Glutamatergic neuron (in vitro differentiated cells): Measurements from ENCODE around the gene SUGP1. TPM values are rescaled to one million over a fixed set of nuclear protein-coding genes. Genes with fewer than 3 reads are reported as not detected.
A peak's percentile ranks its signal among the peaks of the same experiment; 100 is the strongest.

ENCODE experiments used
- DNase-seq: peaks from one replicate; pipeline ENCODE4 v3.0.0; 2022
- H3K27ac Mint-ChIP-seq: one replicate; pipeline ENCODE4 v1.8.0; 2020; ENCODE audit warnings: mild to moderate bottlenecking, mixed read lengths, inconsistent platforms; ENCODE audit not compliant: unreplicated experiment
- H3K27me3 Mint-ChIP-seq: one replicate; pipeline ENCODE4 v1.8.0; 2020; ENCODE audit warnings: mild to moderate bottlenecking, moderate library complexity, mixed read lengths, inconsistent platforms; ENCODE audit not compliant: unreplicated experiment
- H3K36me3 Mint-ChIP-seq: one replicate; pipeline ENCODE4 v1.8.0; 2020; ENCODE audit warnings: mild to moderate bottlenecking, mixed read lengths, inconsistent platforms; ENCODE audit not compliant: unreplicated experiment
- H3K4me1 Mint-ChIP-seq: one replicate; pipeline ENCODE4 v1.8.0; 2020; ENCODE audit warnings: mild to moderate bottlenecking, low read depth, mixed read lengths, inconsistent platforms; ENCODE audit not compliant: unreplicated experiment
- H3K4me3 Mint-ChIP-seq: one replicate; pipeline ENCODE4 v1.8.0; 2020; ENCODE audit warnings: mild to moderate bottlenecking, mixed read lengths, inconsistent platforms; ENCODE audit not compliant: unreplicated experiment
- H3K9me3 Mint-ChIP-seq: one replicate; pipeline ENCODE4 v1.8.0; 2020; ENCODE audit warnings: mild to moderate bottlenecking, moderate library complexity, mixed read lengths, inconsistent platforms; ENCODE audit not compliant: unreplicated experiment
- total RNA-seq: library from RNA; stranded (reverse); fragmentation: NEBNext Ultra II Directional; extraction: Animal tissue kit (Norgen Biotek cat#: 25700); gene quantifications from one replicate; pipeline ENCODE4 v1.2.1, GENCODE V29; 2021; ENCODE audit not compliant: unreplicated experiment
- TF ChIP-seq, protein P1 (sequence below): fragments of 200-600 bp; sonication (generic); IDR thresholded peaks from one replicate; pipeline ENCODE4 v1.5.0; 2021; ENCODE audit not compliant: partially characterized antibody, unreplicated experiment

SUGP1 gene
- total RNA-seq, 1 donor from 2014 or later, result 134 TPM

DNA sequence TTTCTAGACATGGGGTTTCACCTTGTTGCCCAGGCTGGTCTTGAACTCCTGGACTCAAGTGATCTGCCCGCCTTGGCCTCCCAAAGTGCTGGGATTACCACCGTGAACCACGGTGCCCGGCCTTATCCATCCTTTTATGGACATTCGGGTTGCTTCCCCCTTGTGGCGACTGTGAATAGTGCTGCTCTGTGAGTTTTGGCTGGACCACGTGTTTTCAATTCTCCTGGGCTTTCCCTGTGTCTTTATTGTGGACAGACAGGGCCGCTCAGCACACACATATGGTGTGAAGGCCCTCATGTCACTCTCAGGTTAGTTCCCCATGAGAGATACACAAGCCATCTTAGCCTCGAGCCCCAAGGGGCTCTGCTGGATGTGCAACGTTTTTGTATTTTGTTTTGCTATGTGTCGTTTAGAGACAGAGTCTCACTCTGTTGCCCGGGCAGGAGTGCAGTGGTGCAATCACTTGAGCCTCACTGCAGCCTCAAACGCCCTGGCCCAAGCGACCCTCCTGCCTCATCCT lies 40.8 kb upstream of the SUGP1 start:
- Mint-ChIP-seq H3K4me1 (peaks cover 15% of the 10 kb centered on the region), H3K27me3 (peaks cover 8% of the 10 kb centered on the region), H3K9me3 (peaks cover 6% of the 10 kb centered on the region), H3K27ac (peak overlapping the region; percentile 90), H3K36me3 (peaks cover 5% of the 10 kb centered on the region), H3K4me3 (peak overlapping the region; percentile 19)
- peak; percentile 88 for DNase-seq
- TF ChIP-seq, protein P1, sequence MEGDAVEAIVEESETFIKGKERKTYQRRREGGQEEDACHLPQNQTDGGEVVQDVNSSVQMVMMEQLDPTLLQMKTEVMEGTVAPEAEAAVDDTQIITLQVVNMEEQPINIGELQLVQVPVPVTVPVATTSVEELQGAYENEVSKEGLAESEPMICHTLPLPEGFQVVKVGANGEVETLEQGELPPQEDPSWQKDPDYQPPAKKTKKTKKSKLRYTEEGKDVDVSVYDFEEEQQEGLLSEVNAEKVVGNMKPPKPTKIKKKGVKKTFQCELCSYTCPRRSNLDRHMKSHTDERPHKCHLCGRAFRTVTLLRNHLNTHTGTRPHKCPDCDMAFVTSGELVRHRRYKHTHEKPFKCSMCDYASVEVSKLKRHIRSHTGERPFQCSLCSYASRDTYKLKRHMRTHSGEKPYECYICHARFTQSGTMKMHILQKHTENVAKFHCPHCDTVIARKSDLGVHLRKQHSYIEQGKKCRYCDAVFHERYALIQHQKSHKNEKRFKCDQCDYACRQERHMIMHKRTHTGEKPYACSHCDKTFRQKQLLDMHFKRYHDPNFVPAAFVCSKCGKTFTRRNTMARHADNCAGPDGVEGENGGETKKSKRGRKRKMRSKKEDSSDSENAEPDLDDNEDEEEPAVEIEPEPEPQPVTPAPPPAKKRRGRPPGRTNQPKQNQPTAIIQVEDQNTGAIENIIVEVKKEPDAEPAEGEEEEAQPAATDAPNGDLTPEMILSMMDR, result peak; percentile 93

DNA sequence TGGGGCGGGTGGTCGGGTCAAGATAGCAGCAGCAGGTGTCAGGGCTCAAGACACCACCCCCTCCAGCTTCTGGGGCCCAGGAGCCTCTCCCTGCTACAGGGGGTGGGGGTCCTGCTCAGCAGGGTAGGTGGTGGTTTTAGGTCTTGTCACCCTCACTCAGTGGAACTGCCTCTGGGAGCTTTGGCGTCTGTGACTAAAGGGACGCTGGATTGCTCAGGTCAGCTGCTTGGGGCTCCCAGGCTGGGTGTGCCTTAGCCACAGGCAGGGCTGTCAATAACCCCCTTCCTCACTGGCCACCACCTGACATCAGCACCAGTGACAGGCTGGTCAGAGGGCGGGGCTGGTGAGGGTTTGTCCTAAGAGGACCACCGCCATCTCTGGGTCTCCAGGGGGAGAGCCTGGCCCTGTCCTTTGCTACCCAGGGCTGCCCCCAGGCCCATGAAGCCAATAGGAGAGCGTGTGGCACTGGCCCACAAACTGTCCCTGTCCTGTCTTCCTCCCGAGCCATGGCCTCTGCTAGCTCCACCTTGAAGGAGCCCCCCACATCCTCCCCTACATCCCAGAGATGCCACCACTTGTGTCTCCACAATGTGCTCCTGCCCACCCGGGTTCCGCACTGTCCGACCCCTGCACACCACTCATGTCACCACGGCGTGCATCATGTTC lies 36.7 kb upstream of the SUGP1 start:
- peak overlapping the region; percentile 11 for H3K4me3 Mint-ChIP-seq
- no peak for DNase-seq
- peaks cover 8% of the 10 kb centered on the region for H3K27me3 Mint-ChIP-seq
- peaks cover 5% of the 10 kb centered on the region for H3K36me3 Mint-ChIP-seq
- H3K27ac Mint-ChIP-seq, result no peak overlapping the region
- peaks cover 11% of the 10 kb centered on the region for H3K4me1 Mint-ChIP-seq
- TF ChIP-seq, protein P1, result no peak
- peaks cover 8% of the 10 kb centered on the region for H3K9me3 Mint-ChIP-seq

DNA sequence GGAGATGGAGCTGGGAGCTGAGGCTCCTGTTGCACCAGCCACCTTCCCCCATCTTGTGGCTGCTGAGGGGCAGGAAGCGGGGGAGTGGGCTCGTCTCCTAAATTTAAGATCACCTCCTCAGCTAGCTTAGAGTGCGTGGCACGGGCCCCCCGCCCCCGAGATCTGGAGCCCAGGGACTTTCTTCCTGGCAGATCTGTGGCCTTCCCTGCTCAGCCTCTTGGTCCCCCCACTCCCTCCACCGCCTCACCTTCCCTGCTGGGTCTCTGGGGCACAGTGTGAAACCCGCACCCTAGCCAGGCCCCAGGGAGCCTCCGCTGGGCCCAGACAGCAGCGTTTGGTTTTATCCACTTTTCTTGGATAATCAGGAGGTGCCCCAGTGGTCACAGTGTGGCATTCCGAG lies 36.2 kb upstream of the SUGP1 start:
- H3K36me3 Mint-ChIP-seq, result peaks cover 5% of the 10 kb centered on the region
- peaks cover 6% of the 10 kb centered on the region for H3K27me3 Mint-ChIP-seq

DNA sequence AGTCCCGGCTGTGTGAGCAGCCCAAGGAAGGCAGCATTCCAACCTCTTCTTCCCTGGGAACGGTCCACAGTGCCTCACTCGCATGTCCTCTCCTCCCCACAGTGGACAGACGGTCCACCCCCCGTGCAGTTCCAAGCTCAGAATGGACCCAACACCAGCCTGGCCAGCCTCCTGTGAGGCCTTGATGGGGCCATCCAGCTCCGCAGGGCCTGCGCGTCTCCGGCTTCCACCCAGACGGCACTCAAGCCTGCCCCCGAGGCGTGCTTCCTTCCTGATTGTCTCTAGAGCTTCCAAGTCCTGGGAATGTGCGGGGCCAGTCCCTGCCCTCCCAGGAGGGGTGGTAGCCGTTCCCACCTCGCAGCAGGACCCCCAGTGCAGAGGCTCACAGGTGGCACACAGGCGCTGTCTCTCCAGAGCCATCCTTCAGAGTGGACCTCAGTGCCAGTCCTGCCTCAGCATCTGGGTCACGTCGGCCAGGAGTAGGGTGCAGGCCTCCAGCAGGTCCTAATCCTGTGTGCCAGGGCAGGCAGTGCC lies 35.4 kb upstream of the SUGP1 start:
- Mint-ChIP-seq H3K36me3 (peaks cover 5% of the 10 kb centered on the region), H3K9me3 (peaks cover 8% of the 10 kb centered on the region), H3K27ac (no peak overlapping the region), H3K4me1 (peaks cover 3% of the 10 kb centered on the region), H3K27me3 (peaks cover 4% of the 10 kb centered on the region), H3K4me3 (no peak overlapping the region)
- TF ChIP-seq, protein P1, result no peak
- DNase-seq, result no peak

More for the DNA sequence above, 36.2 kb upstream of the SUGP1 start:
- TF ChIP-seq, protein P1, result no peak
- no peak overlapping the region for H3K27ac Mint-ChIP-seq
- H3K4me1 Mint-ChIP-seq, result peaks cover 8% of the 10 kb centered on the region
- H3K4me3 Mint-ChIP-seq, result no peak overlapping the region
- no peak for DNase-seq
- H3K9me3 Mint-ChIP-seq, result peaks cover 8% of the 10 kb centered on the region

DNA sequence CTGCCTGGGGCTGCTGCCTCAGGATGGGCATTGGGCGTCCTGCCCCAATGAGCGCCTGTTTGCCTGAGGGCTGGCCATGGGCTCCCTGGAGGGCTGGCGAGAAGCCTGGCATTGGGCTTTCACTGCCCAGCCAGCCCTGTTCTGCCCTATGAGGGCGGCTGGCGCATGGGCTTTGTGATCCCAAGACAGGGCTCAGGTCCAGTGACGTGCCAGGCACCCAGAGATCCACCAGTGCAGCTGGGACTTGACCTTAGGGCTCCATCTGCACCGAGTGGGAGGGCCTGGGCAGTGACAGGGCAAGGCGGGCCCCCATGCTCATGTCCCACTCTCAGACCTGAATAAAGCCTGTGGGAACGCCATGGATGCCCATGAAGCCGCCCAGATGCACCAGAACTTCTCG lies 34.6 kb upstream of the SUGP1 start:
- H3K27ac Mint-ChIP-seq, result no peak overlapping the region
- H3K4me1 Mint-ChIP-seq, result peaks cover 3% of the 10 kb centered on the region
- H3K9me3 Mint-ChIP-seq, result peaks cover 4% of the 10 kb centered on the region
- H3K4me3 Mint-ChIP-seq, result no peak overlapping the region
- peaks cover 2% of the 10 kb centered on the region for H3K27me3 Mint-ChIP-seq
- DNase-seq, result no peak
- TF ChIP-seq, protein P1, result no peak
- H3K36me3 Mint-ChIP-seq, result peaks cover 5% of the 10 kb centered on the region
